ENCODE measurements around the gene NSUN2. TPM values are rescaled to one million over a fixed set of nuclear protein-coding genes. Genes with fewer than 3 reads are reported as not detected.

NSUN2 gene
- total RNA-seq, 6 experiments from 2014 or later = 24.6 to 42.5 (median 29.1) TPM

DNA sequence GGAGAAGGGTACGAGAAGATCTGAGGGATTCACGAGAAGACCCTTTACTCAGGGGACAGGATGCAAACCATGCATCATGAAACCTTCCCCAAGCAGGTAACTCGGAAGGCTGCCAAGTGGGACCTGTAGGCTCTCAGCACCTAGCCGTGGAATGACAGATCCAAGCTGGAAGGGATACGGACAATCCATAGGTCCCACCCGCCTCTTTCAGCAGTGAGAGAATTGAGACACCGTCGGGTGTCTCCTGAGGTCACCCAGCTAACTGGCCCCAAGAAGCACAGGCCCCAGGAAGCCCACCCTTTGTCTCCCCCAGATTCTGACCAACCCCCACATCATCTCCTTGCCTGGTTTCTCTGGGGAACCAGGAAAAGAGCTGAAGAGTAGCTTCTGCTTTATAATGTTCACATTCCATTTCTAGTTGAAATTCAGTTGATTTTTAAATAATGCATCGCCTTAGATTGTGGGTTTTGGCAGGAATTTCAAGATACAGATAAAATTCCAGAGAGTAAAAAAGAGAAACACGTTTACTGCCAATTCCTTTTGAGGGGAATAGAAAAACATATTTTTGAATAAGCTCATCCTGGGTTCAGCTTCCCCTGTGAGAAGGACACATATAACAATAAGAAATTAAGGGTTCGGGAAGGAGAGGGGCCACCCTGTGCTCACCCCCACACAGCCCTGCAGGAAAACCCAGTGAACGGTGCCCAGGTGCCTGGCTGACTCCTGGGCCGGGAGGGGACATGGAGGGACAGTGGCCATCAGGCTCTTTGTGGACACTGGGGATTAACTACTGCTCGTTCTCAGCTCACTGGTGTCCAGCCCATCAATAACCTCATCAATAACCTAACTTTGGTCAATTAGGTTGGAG, 51.1 kb downstream of the NSUN2 start:
- Histone ChIP-seq H3K4me3 (no peak overlapping the region), H3K27me3 (no peaks in the 10 kb centered on the region), H3K36me3 (peaks cover 0 to 8% (median 0%) of the 10 kb centered on the region in 4 donors), H3K27ac (no peak overlapping the region), H3K9me3 (no peaks in the 10 kb centered on the region), H3K4me1 (peaks cover 0 to 8% (median 0%) of the 10 kb centered on the region in 4 donors)
- ATAC-seq (no peak), DNase-seq (no peak)
- intact Hi-C loops (cut with DNase I) = no loop called here
- TF ChIP-seq, protein P1, sequence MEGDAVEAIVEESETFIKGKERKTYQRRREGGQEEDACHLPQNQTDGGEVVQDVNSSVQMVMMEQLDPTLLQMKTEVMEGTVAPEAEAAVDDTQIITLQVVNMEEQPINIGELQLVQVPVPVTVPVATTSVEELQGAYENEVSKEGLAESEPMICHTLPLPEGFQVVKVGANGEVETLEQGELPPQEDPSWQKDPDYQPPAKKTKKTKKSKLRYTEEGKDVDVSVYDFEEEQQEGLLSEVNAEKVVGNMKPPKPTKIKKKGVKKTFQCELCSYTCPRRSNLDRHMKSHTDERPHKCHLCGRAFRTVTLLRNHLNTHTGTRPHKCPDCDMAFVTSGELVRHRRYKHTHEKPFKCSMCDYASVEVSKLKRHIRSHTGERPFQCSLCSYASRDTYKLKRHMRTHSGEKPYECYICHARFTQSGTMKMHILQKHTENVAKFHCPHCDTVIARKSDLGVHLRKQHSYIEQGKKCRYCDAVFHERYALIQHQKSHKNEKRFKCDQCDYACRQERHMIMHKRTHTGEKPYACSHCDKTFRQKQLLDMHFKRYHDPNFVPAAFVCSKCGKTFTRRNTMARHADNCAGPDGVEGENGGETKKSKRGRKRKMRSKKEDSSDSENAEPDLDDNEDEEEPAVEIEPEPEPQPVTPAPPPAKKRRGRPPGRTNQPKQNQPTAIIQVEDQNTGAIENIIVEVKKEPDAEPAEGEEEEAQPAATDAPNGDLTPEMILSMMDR (IDR thresholded peaks at IDR 0.05) = no peak
- TF ChIP-seq POLR2A (IDR thresholded peaks at IDR 0.05) = no peak
- WGBS (ENCODE audit: insufficient coverage, low coverage, low lambda C conversion rate, missing lambda C conversion rate) = 73% methylated on average over 6 of the region's 14 CpGs

GRCh38 chr5:6581090-6581489, 51.8 kb downstream of the NSUN2 start:
- intact Hi-C loops (cut with DNase I) = no loop called here
- H3K4me3 ChIP-seq = no peak overlapping the region
- H3K4me1 ChIP-seq = peaks cover 0 to 13% (median 0%) of the 10 kb centered on the region in 4 donors
- H3K27ac ChIP-seq = no peak overlapping the region
- no peaks in the 10 kb centered on the region for H3K9me3 ChIP-seq
- no peaks in the 10 kb centered on the region for H3K27me3 ChIP-seq
- DNase-seq (no peak), ATAC-seq (no peak)
- peaks cover 0 to under 1% (median 0%) of the 10 kb centered on the region in 4 donors for H3K36me3 ChIP-seq
- TF ChIP-seq, protein P1 (IDR thresholded peaks at IDR 0.05) = no peak
- no peak for TF ChIP-seq POLR2A (IDR thresholded peaks at IDR 0.05)
- WGBS (ENCODE audit: insufficient coverage, low coverage, low lambda C conversion rate, missing lambda C conversion rate) = no CpG with 5 or more reads among the region's 1 CpG

GRCh38 chr5:6579535-6579934, 53.3 kb downstream of the NSUN2 start:
- H3K27me3 ChIP-seq = no peaks in the 10 kb centered on the region
- DNase-seq = no peak
- no peak overlapping the region for H3K4me3 ChIP-seq
- peaks cover 0 to 16% (median 0%) of the 10 kb centered on the region in 4 donors for H3K4me1 ChIP-seq
- no peak overlapping the region for H3K27ac ChIP-seq
- 71% methylated on average over 2 of the region's 5 CpGs for WGBS (ENCODE audit: insufficient coverage, low coverage, low lambda C conversion rate, missing lambda C conversion rate)
- no peaks in the 10 kb centered on the region for H3K36me3 ChIP-seq
- no peak for ATAC-seq
- intact Hi-C loops (cut with DNase I) = loop anchor here in 1 of 2 donors (10.0 kb wide), 1 partner anchor 1085 kb away; no protein-coding TSS in a partner anchor
- no peaks in the 10 kb centered on the region for H3K9me3 ChIP-seq
- TF ChIP-seq POLR2A (IDR thresholded peaks at IDR 0.05) = no peak
- TF ChIP-seq, protein P1 (IDR thresholded peaks at IDR 0.05) = no peak

GRCh38 chr5:6578676-6579343, 54.0 kb downstream of the NSUN2 start:
- TF ChIP-seq, protein P1 (IDR thresholded peaks at IDR 0.05) = no peak
- no peak for TF ChIP-seq POLR2A (IDR thresholded peaks at IDR 0.05)
- Histone ChIP-seq H3K27me3 (no peaks in the 10 kb centered on the region), H3K36me3 (no peaks in the 10 kb centered on the region), H3K4me3 (no peak overlapping the region), H3K4me1 (peaks cover 0 to 13% (median 0%) of the 10 kb centered on the region in 4 donors), H3K9me3 (no peaks in the 10 kb centered on the region), H3K27ac (no peak overlapping the region)
- ATAC-seq (no peak), DNase-seq (no peak)
- 68% methylated on average over 9 of the region's 14 CpGs for WGBS (ENCODE audit: insufficient coverage, low coverage, low lambda C conversion rate, missing lambda C conversion rate)
- intact Hi-C loops (cut with DNase I) = loop anchor here in 1 of 2 donors (10.0 kb wide), 1 partner anchor 1084 kb away; no protein-coding TSS in a partner anchor
